NCI-H1436 treated with DMSO at 0.1 percent for 48 hours (cell line): ENCODE results near the gene AGAP9.
"Not testable (repeated sequence)": the region's sequence is repeated elsewhere in the genome, so short reads cannot be mapped to it uniquely, and the experiment has no call there.

Source experiments
- DNase-seq: peaks from one replicate; lab custom pipeline; 2025; lab: John Stamatoyannopoulos, UW

AGAP9 gene

GRCh38 chr10:47456794-47457527 lies 66.5 kb downstream of the AGAP9 start:
- no peak for DNase-seq

- no peak for DNase-seq
These were observed 67.2 kb downstream of the AGAP9 start for GRCh38 chr10:47456079-47456785.

GRCh38 chr10:47455350-47456078 lies 67.9 kb downstream of the AGAP9 start:
- not testable (repeated sequence) for DNase-seq

GRCh38 chr10:47454780-47455058 lies 68.7 kb downstream of the AGAP9 start:
- DNase-seq = no peak

GRCh38 chr10:47454008-47454779 lies 69.2 kb downstream of the AGAP9 start:
- no peak for DNase-seq

GRCh38 chr10:47453141-47454007 lies 70.1 kb downstream of the AGAP9 start:
- no peak for DNase-seq

GRCh38 chr10:47452495-47453140 lies 70.8 kb downstream of the AGAP9 start:
- DNase-seq = no peak

- DNase-seq = no peak
These were observed 71.4 kb downstream of the AGAP9 start for GRCh38 chr10:47451998-47452494.
